ENCODE results near the gene FAM240A. TPM values are rescaled to one million over a fixed set of nuclear protein-coding genes. Genes with fewer than 3 reads are reported as not detected.

FAM240A gene
- total RNA-seq, 1 donor from 2014 or later, result not detected

GRCh38 chr3:46674031-46674845 lies 61.9 kb downstream of the FAM240A start:
- DNase-seq (ENCODE audit: low read depth), result no peak

- DNase-seq (ENCODE audit: low read depth), result no peak
These were observed 63.1 kb downstream of the FAM240A start for GRCh38 chr3:46675426-46675825.

Other genes with a start within 250 kb of the FAM240A start
- not detected in 2 replicates for gene CCR5, start 241.6 kb upstream of the FAM240A start, total RNA-seq
- gene CCRL2, start 205.3 kb upstream of the FAM240A start, total RNA-seq, result not detected in 2 replicates
- gene LTF, start 147.6 kb upstream of the FAM240A start, total RNA-seq, result 1.7 and 299 TPM in 2 replicates
- gene RTP3, start 114.5 kb upstream of the FAM240A start, total RNA-seq, result not detected in 2 replicates
- 0.17 and 0.45 TPM in 2 replicates for gene LRRC2, start 46.2 kb upstream of the FAM240A start, total RNA-seq
- gene ALS2CL, start 81.2 kb downstream of the FAM240A start, total RNA-seq, result 19.0 and 24.8 TPM in 2 replicates
- gene TMIE, start 88.9 kb downstream of the FAM240A start, total RNA-seq, result 0.25 and 0.35 TPM in 2 replicates
- gene PRSS50, start 105.3 kb downstream of the FAM240A start, total RNA-seq, result 0.17 TPM in 1 of 2 replicates, not detected in the other

All from renal cortical epithelial cell (primary cell).